GM12878 (cell line): ENCODE data around the gene EEF1AKMT2. TPM values are rescaled to one million over a fixed set of nuclear protein-coding genes. Genes with fewer than 3 reads are reported as not detected.

Source experiments
- ATAC-seq: fragments of 200-7000 bp; cut with Tn5 transposase; 3 replicates; pipeline ENCODE4 v1.9.1; 2020; ENCODE audit warnings: mild to moderate bottlenecking, moderate library complexity
- BruUV-seq: library from RNA; stranded (reverse); fragments of 400-500 nt; replicated peaks from 2 replicates; lab custom pipeline; 2021; lab: Mats Ljungman, UMichigan
- CTCF ChIA-PET: fragments of 300-600 bp; sonication (Branson Sonifier 250); formaldehyde crosslinking; extraction: SDS; loops from one replicate; lab custom pipeline; 2021; ENCODE audit warnings: inconsistent platforms; lab: Yijun Ruan, JAX
- POLR2A ChIA-PET: fragments of 350-600 bp; formaldehyde crosslinking; extraction: SDS; loops from one replicate; lab custom pipeline; 2021; ENCODE audit warnings: inconsistent platforms; lab: Charles Lee
- RAD21 ChIA-PET: fragments of 300-600 bp; sonication (Branson Sonifier 250); formaldehyde crosslinking; loops from one replicate; lab custom pipeline; 2023; ENCODE audit warnings: antibody characterized with exemption; ENCODE audit not compliant: unreplicated experiment; lab: Charles Lee
- SMC1A ChIA-PET: fragments of 300-600 bp; sonication (Branson Sonifier 250); formaldehyde crosslinking; loops from one replicate; lab custom pipeline; 2023; ENCODE audit not compliant: unreplicated experiment, uncharacterized antibody; lab: Charles Lee
- DNase-seq: peaks from one replicate; pipeline ENCODE4 v3.0.0-alpha.2; 2011; ENCODE audit warnings: low read depth, low spot score
- FAIRE-seq: peaks from 3 replicates; lab custom pipeline; 2011; peaks lifted over from hg19 to GRCh38; lab: Jason Lieb, UNC
- H2AFZ ChIP-seq: 2 replicates; pipeline ENCODE4 v1.6.0; 2011; ENCODE audit warnings: low read depth, low read length, control low read depth; ENCODE audit not compliant: control insufficient read depth
- H3K27ac ChIP-seq: 2 replicates; pipeline ENCODE4 v1.5.1; 2011; ENCODE audit warnings: control low read depth; ENCODE audit not compliant: control insufficient read depth, insufficient read depth
- H3K27me3 ChIP-seq, 2 experiments: replicated peaks in 1 of 2; 2 replicates each; pipeline versions ENCODE4 v1.6.0 to v1.6.1; 2011; ENCODE audit warnings: low read length in 1 of 2; ENCODE audit not compliant: control insufficient read depth in 2 of 2, insufficient read depth in 2 of 2
- H3K36me3 ChIP-seq, 2 experiments: 2 replicates each; pipeline ENCODE4 v1.5.1; 2011; ENCODE audit warnings: low read length in 1 of 2; ENCODE audit not compliant: control insufficient read depth in 2 of 2, insufficient read depth in 2 of 2
- H3K4me1 ChIP-seq: 2 replicates; pipeline ENCODE4 v1.6.1; 2011; ENCODE audit warnings: mild to moderate bottlenecking, low read length, moderate library complexity, mixed read lengths; ENCODE audit not compliant: control insufficient read depth, insufficient read depth
- H3K4me2 ChIP-seq: 2 replicates; pipeline ENCODE4 v1.6.0; 2011; ENCODE audit warnings: control low read depth; ENCODE audit not compliant: control insufficient read depth, insufficient read depth
- H3K4me3 ChIP-seq: fragments of 200-600 bp; sonication (generic); 2 replicates; pipeline ENCODE4 v1.5.1; 2016
- H3K79me2 ChIP-seq: 2 replicates; pipeline ENCODE4 v1.6.0; 2011; ENCODE audit warnings: low read length; ENCODE audit not compliant: control insufficient read depth, insufficient read depth
- H3K9ac ChIP-seq: 2 replicates; pipeline ENCODE4 v1.8.0; 2011; ENCODE audit warnings: low read length, control low read depth, mixed read lengths; ENCODE audit not compliant: control insufficient read depth, insufficient read depth
- H3K9me3 ChIP-seq: replicated peaks from 3 replicates; pipeline ENCODE4 v1.5.1; 2011; ENCODE audit warnings: mild to moderate bottlenecking, low read length; ENCODE audit not compliant: control insufficient read depth, insufficient read depth
- H4K20me1 ChIP-seq: 2 replicates; pipeline ENCODE4 v1.6.0; 2011; ENCODE audit not compliant: control insufficient read depth, insufficient read depth
- ATF2 ChIP-seq: IDR thresholded peaks from 2 replicates; pipeline ENCODE4 v1.6.1; 2012; ENCODE audit warnings: low read length, inconsistent platforms
- CHD1 ChIP-seq: IDR thresholded peaks from 2 replicates; pipeline ENCODE4 v1.6.1; 2012; ENCODE audit warnings: low read depth, low read length, improper control_type of control experiment
- CTCF ChIP-seq, 3 experiments: IDR thresholded peaks in 2 of 3; conservative IDR thresholded peaks in 1 of 3; 2 replicates each; pipeline ENCODE4 v1.5.1; 2011; ENCODE audit warnings: low read depth in 3 of 3, low read length in 3 of 3, mild to moderate bottlenecking in 3 of 3, control low read depth in 2 of 3, moderate library complexity in 2 of 3, inconsistent platforms in 1 of 3, mixed read lengths in 1 of 3; ENCODE audit not compliant: control insufficient read depth in 2 of 3, insufficient read depth in 1 of 3; ENCODE audit errors: extremely low read depth in 1 of 3
- E4F1 ChIP-seq: fragments of 450-650 bp; IDR thresholded peaks from 2 replicates; pipeline ENCODE4 v1.6.1; 2018; ENCODE audit warnings: borderline replicate concordance, mild to moderate bottlenecking; ENCODE audit not compliant: partially characterized antibody
- GATAD2B ChIP-seq: fragments of 450-650 bp; conservative IDR thresholded peaks from 2 replicates; pipeline ENCODE4 v1.6.1; 2017; ENCODE audit warnings: low read depth, mild to moderate bottlenecking, moderate library complexity
- HCFC1 ChIP-seq: fragments of 150-350 bp; IDR thresholded peaks from 2 replicates; pipeline ENCODE4 v1.6.1; 2014; ENCODE audit warnings: low read length
- MEF2A ChIP-seq: IDR thresholded peaks from 2 replicates; pipeline ENCODE4 v1.6.1; 2011; ENCODE audit warnings: low read depth, mild to moderate bottlenecking, low read length, moderate library complexity; ENCODE audit not compliant: insufficient read depth
- MXI1 ChIP-seq: fragments of 150-350 bp; IDR thresholded peaks from 2 replicates; pipeline ENCODE4 v1.6.1; 2011; ENCODE audit warnings: low read depth, mild to moderate bottlenecking, inconsistent platforms, low read length, improper control_type of control experiment
- NFYA ChIP-seq: IDR thresholded peaks from 2 replicates; pipeline ENCODE4 v1.6.1; 2011; ENCODE audit warnings: low read depth, mild to moderate bottlenecking, low read length, improper control_type of control experiment, borderline replicate concordance
- NKRF ChIP-seq: fragments of 450-650 bp; conservative IDR thresholded peaks from 2 replicates; pipeline ENCODE4 v1.6.1; 2017; ENCODE audit warnings: mild to moderate bottlenecking, moderate library complexity
- RBBP5 ChIP-seq: fragments of 200-600 bp; sonication (generic); conservative IDR thresholded peaks from 2 replicates; pipeline ENCODE4 v1.6.1; 2016
- RUNX3 ChIP-seq: IDR thresholded peaks from 2 replicates; pipeline ENCODE4 v1.6.1; 2012; ENCODE audit warnings: low read length, inconsistent platforms
- SIN3A ChIP-seq: IDR thresholded peaks from 2 replicates; pipeline ENCODE4 v1.6.1; 2012; ENCODE audit warnings: low read depth, low read length, improper control_type of control experiment
- SREBF2 ChIP-seq: IDR thresholded peaks from 2 replicates; pipeline ENCODE4 v1.6.1; 2012; ENCODE audit warnings: mild to moderate bottlenecking, low read length
- ZZZ3 ChIP-seq: IDR thresholded peaks from 2 replicates; pipeline ENCODE4 v1.6.1; 2011; ENCODE audit warnings: low read depth; ENCODE audit not compliant: control insufficient read depth, insufficient read length
- WGBS: methylation state at CpG from one replicate; pipeline ENCODE4 v1.1.6; 2016; ENCODE audit warnings: low lambda C conversion rate; ENCODE audit not compliant: insufficient replicate concordance, insufficient coverage; ENCODE audit errors: missing lambda C conversion rate; 5-methylcytosine and 5-hydroxymethylcytosine counted together
- in situ Hi-C: fragments of 300-500 bp; cut with MboI; formaldehyde crosslinking; loops from 9 replicates; pipeline ENCODE4 v1.14.3; 2018; ENCODE audit warnings: mixed read lengths
- intact Hi-C: fragments of 100-400 bp; cut with micrococcal nuclease; formaldehyde crosslinking; loops from one replicate; pipeline ENCODE4 v1.14.2; 2022; ENCODE audit not compliant: unreplicated experiment
- polyA plus RNA-seq, 11 experiments: library from polyadenylated mRNA; depleted of rRNA in 4 of 11; unstranded in 6 of 11; stranded (reverse) in 5 of 11; fragments of >200 nt; fragmentation: Nextera tagmentation in 4 of 11; fragmentation: Illumina TruSeq in 1 of 11; extraction: Ambion mirVana in 4 of 11; extraction: Trizol in 1 of 11; gene quantifications; 1 replicate in 1 of 11; 2 replicates in 10 of 11; pipeline versions ENCODE4 v1.2.1 to v1.2.3, GENCODE V29; 2011 to 2016; ENCODE audit warnings: inconsistent platforms in 2 of 11, missing spikeins in 2 of 11, low read depth in 1 of 11
- total RNA-seq, 4 experiments: library from RNA; depleted of rRNA in 3 of 4; stranded (reverse); fragments of >200 nt in 3 of 4; fragmentation: Illumina TruSeq in 1 of 4; extraction: Trizol in 1 of 4; gene quantifications; 2 replicates each; pipeline versions ENCODE4 v1.2.1 to v1.2.3, GENCODE V29; 2013 to 2021

Gene EEF1AKMT2
- total and polyA plus RNA-seq, 10 of the 15 experiments (the other 5 are each of a cell fraction or from before 2014, with no cell fraction given), result 9.1 to 29.3 (median 23.6) TPM

GRCh38 chr10:124716369-124716768 is 75.3 kb downstream of the EEF1AKMT2 start (continued):
- no peak for TF ChIP-seq ATF2
- no peak for TF ChIP-seq CTCF (IDR thresholded peaks at IDR 0.05 in 2 of 3, conservative IDR thresholded peaks at IDR 0.05 in 1 of 3; ENCODE audit: control insufficient read depth in 2 of 3, extremely low read depth in 1 of 3, insufficient read depth in 1 of 3, low read depth in 3 of 3, low read length in 3 of 3)
- TF ChIP-seq RUNX3, result no peak
- TF ChIP-seq CHD1, result no peak

GRCh38 chr10:124715439-124715838 is 76.2 kb downstream of the EEF1AKMT2 start:
- ChIA-PET POLR2A (interaction anchor here (1.3 to 12.9 kb wide), 4 partner anchors 8 to 28 kb away, joined by 3 to 139 read pairs (median 70); no protein-coding TSS in a partner anchor), CTCF (interaction anchor here (1.6 to 21.9 kb wide), 3 partner anchors 26 to 68 kb away, joined by 4 to 319 read pairs (median 79); no protein-coding TSS in a partner anchor), SMC1A (interaction anchor here (0.9 to 21.7 kb wide), 7 partner anchors 14 to 110 kb away, joined by 3 to 351 read pairs (median 6); no protein-coding TSS in a partner anchor), RAD21 (interaction anchor here (1.0 to 15.5 kb wide), 4 partner anchors 13 to 27 kb away, joined by 3 to 360 read pairs (median 288); no protein-coding TSS in a partner anchor)
- no peak overlapping the region for H3K4me2 ChIP-seq
- peaks cover 44% of the 10 kb centered on the region for H3K4me1 ChIP-seq
- H3K9me3 ChIP-seq, result no peaks in the 10 kb centered on the region
- no peak overlapping the region for H3K4me3 ChIP-seq
- H3K9ac ChIP-seq, result no peak overlapping the region
- ATAC-seq (no peak), DNase-seq (no peak), FAIRE-seq (no peak)
- intact Hi-C loops, result loop anchor here (5.0 kb wide), 1 partner anchor 88 kb away; no protein-coding TSS in a partner anchor
- no peak overlapping the region for H2AFZ ChIP-seq
- no TSS peak for BruUV-seq
- H3K27me3 ChIP-seq, result no peaks in the 10 kb centered on the region
- no peaks in the 10 kb centered on the region for H4K20me1 ChIP-seq
- H3K79me2 ChIP-seq, result peaks cover 18% of the 10 kb centered on the region
- WGBS, result 62% methylated on average over 6 of the region's 6 CpGs
- in situ Hi-C loops, result no loop called here
- H3K36me3 ChIP-seq, result no peaks in the 10 kb centered on the region; a peak in 1 of 4 replicates
- no peak overlapping the region for H3K27ac ChIP-seq
- TF ChIP-seq RBBP5 (no peak), MEF2A (no peak), E4F1 (no peak), SREBF2 (no peak), NFYA (no peak), SIN3A (no peak), NKRF (no peak), HCFC1 (no peak), ZZZ3 (no peak), MXI1 (no peak), GATAD2B (no peak)
